AG08395 (cell line): ENCODE measurements around the gene UBD.

Experiments
- DNase-seq: peaks from one replicate; pipeline ENCODE4 v3.0.0; 2012; ENCODE audit warnings: mixed read lengths, low spot score

Gene UBD

GRCh38 chr6:29521006-29521680 is 38.4 kb downstream of the UBD start:
- DNase-seq: no peak

DNA sequence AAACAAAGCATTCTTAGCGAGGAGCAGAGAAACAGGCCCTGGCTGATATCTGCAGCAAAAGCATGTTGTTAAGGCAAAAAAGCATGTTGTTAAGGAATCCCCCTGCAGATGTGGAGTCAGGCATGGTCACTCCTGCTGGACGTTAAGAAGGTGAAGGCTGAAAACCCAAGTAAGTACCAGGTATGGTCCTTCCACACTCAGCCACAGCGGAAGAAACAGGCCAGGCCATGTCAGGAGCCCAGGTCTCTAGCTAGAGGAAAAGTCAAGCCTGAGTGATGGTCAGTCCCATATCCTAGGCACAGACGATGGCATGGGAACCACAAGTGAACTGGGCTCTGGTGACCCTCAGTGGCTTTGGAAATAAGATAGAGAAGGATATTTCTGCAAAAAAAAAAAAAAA is 39.3 kb downstream of the UBD start:
- DNase-seq: no peak

DNA sequence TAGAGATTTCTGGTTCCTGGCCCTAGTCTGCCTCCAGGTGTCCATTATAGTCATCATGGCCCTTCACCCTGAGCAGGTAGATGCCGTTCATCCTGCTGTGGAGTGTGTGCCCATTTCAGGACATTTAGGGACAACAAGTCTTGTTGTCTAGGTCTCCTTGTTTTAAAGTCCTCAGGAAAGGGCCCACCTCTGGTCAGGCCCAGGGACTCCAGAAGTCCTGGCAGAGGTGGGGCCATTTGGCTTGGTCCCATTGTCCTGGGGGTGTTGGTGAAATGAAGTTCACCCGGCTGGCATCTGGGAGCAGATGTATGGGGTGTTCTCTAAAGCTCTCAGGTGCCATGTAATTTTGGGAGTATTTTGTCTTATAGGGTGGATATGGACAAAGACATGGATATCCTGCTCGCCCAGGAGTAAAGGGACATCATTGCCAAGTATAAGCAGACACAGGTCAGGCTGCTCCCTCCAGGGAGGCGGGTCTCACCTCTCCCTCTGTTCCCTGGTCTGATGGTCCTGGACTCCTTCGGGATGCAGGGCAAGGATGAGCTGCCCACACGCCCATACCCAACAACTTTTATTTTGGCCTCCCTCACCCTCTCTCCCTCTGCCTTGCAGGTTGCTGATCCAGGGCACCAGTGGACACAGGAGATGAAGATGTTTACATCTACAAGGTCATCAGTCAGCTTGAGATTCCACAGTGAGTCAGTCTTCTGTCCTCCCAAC is 40.1 kb downstream of the UBD start:
- DNase-seq: no peak

GRCh38 chr6:29517728-29518440 is 41.6 kb downstream of the UBD start:
- no peak for DNase-seq

- no peak for DNase-seq
Observed at GRCh38 chr6:29517245-29517644, 42.3 kb downstream of the UBD start.

DNA sequence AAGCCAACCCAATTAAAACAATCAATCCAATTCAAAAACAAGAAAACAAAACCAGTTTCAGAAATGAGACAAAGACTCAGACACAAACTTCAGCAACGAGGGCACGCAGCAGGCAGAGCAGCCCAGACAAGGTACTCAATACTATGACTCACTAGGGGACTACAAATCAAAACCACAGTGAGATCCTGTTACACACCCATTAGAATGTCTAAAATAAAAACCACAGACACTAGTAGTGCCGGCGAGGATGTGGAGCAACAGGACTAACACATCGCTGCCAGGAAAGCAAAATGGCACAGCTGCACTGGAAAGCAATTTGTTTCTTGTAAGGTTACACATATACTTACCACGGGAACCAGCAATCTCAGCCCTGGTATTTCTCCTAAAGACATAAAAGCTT is 43.4 kb downstream of the UBD start:
- no peak for DNase-seq

GRCh38 chr6:29510746-29511300 is 48.7 kb downstream of the UBD start:
- DNase-seq: no peak

DNA sequence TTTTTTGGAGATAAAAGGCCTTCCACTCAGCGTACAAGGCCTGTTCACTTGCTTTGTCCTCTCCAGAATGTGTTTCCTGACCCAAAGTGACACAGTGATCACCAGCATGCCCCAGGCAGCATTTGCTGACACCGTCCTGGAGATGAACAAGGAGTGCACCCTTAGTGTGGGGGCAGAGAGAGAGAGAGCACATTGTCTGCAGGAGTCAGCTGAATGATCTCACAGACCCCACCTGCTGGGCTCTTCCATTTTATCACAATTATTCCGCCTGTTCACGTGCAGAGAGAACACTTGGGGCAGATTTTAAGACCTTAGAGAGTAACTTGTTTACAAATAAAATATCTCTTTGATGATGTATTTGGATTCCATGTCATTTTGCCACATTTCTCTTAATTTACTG is 49.3 kb downstream of the UBD start:
- no peak for DNase-seq

DNA sequence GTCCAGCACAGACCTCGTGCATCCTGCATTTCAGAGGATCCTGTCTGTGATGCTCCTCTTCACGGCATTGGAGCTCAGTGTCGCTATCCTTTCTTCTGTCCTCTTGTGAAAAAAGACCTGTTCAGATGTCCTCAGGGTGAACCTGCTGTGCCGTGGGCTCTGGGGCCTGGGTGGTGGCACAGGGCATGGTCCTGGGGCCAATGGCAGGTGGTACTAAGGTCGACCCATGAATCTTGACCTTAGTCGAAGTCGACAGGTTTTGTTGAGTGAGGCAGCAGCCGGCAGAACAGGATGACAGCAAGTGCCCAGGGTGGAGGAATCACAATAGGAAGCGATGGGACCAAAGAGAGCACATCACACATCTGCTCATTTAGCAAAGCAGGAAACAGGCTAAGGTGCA is 49.8 kb downstream of the UBD start:
- DNase-seq: no peak

- DNase-seq: no peak
Observed at GRCh38 chr6:29509239-29509638, 50.3 kb downstream of the UBD start.

- DNase-seq: no peak
Observed at GRCh38 chr6:29507319-29507718, 52.2 kb downstream of the UBD start.

- no peak for DNase-seq
Observed at GRCh38 chr6:29506446-29507067, 53.0 kb downstream of the UBD start.

DNA sequence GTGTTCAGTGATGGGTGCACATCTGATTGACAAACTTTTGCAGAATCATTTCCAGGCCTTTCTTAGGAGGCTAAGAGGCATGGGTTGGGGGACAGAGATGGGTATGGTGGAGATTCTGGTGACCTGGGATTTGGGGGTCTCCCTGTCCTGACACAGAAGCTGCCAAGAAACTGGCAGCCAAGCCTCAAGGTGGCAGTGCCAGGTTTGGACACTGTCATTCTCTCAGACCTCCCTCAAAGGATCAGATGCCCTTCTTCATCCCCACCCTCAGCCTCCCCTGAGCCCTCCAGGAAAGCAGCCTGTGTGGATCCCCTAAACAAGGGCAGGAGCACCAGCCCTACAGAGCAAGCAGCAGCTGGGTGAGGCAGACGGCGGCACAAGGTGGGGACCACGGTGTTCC is 53.7 kb downstream of the UBD start:
- DNase-seq: no peak
